GM18909 (cell line): ENCODE data around the gene MTHFSD.

Source experiments
- ATAC-seq: cut with Tn5 transposase; IDR thresholded peaks from one replicate; pipeline ENCODE4 v1.9.1; 2021; ENCODE audit warnings: mild to moderate bottlenecking; ENCODE audit not compliant: unreplicated experiment, poor library complexity

The MTHFSD gene

DNA sequence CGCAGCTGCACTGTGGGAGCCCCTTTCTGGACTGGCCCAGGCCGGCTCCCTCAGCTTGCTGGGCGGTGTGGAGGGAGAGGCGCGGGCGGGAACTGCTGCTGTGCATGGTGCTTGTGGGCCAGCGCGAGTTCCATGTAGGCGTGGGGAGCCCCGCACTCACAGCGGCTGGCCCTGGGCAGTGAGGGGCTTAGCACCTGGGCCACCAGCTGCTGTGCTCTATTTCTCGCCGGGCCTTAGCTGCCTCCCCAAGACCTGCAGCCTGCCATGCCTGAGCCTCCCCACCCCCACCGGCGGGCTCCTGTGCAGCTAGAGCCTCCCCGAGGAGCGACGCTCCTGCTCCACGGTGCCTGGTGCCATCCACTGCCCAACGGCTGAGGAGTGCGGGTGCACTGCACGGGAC is 1.7 kb downstream of the MTHFSD start:
- ATAC-seq = no peak

DNA sequence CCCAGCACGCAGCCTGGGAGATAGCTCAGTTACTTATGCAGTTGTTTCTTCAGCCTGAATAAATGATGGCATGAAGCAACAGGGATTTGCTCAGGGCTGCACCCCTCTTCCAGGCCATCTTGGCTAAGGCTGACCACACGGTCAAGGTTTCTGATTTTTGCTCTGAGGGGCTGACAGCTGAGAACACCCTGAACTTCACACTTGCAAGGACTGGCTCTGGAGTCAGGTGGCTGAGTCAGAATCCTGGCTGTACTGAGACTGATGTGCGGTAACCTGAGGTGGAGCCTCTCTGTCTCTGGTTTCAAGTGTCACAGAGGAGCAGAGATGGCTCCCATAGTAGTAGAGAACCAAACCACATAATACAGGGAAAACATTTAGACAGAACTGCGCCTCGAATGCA is 4.8 kb downstream of the MTHFSD start:
- ATAC-seq = no peak

DNA sequence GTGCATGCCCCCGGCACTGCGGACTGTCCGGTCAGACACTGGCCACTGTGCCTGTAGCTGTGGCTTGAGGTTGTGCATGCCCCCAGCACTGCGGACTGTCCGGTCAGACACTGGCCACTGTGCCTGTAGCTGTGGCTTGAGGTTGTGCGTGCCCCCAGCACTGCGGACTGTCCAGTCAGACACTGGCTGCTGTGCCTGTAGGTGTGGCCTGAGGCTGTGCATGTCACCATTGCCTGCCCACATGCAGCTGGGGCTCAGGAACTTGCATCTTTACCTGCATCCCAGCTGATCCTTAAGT is 5.2 kb downstream of the MTHFSD start:
- no peak for ATAC-seq

DNA sequence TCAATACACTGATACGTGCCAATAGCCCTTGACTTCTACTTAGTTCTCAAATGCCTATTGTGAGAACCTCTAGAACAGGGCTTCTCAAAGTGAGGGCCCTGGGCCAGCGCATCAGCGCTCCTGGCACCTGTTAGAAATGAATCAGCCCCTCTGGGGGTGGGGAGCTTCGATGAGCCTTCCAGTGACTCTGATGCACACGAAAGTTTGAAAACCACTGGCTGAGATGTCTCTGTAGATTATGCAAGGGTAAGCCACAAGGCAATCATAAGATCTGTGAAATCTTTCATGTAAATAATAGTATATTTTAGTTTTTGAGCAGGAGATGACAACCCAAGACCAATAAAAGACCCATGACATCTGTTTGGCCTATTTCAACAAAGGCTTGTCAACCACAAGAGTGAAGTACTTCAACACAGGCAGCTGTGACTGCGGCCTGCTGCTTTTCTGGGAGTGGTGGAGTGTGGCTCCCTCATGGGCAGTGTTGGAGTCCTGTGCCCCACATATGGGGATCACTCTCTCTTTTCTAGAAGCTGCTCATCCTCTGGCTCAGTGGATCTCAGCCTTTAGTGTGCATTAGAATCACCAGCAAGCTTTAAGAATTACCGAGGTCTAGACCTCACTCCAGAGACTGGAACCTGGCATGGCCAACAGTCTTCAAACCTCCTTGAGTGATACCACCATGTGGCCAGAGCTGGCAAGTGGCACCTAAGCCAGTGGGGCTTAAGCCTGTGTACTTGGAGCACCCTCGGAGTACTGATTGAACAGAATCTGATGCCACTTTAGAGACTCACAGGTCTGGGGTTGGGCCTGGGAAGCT is 5.8 kb downstream of the MTHFSD start:
- no peak for ATAC-seq

DNA sequence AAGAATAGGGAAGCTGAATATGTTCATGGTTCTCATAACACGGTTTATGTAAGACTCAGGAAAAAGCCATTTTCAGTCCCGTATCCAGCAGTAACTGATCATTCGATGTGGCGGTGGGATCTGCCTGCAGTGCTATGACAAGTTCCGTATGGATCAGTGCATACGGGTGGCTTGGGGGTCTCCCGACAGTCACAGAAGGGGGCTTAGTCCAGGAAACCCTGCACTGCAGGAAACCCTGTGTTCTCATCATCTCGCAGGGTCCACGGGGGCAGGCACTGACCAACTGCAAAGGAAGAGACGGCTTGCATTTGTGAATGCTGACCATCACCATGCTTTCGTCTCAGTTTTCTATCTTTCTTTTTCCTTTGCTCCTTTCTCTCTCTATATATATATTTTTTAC is 7.7 kb downstream of the MTHFSD start:
- no peak for ATAC-seq

DNA sequence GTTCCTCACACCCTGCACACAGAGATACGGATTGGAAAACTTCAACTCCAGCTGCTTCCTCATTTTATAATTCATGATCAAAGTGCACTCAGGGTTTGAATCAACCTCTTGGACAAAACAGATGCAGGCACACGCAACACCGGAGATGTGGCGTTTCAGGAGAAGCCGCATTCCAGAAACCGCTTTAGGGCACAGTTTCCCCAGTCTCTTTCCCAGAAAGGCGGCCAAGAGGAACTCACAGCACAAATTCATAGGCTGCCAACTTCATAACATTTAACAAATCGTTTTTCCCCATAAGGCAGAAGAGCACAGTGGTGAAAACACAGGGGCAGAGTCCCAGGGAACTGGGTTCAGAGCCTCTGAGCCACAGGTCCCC is 8.4 kb downstream of the MTHFSD start:
- ATAC-seq = no peak

DNA sequence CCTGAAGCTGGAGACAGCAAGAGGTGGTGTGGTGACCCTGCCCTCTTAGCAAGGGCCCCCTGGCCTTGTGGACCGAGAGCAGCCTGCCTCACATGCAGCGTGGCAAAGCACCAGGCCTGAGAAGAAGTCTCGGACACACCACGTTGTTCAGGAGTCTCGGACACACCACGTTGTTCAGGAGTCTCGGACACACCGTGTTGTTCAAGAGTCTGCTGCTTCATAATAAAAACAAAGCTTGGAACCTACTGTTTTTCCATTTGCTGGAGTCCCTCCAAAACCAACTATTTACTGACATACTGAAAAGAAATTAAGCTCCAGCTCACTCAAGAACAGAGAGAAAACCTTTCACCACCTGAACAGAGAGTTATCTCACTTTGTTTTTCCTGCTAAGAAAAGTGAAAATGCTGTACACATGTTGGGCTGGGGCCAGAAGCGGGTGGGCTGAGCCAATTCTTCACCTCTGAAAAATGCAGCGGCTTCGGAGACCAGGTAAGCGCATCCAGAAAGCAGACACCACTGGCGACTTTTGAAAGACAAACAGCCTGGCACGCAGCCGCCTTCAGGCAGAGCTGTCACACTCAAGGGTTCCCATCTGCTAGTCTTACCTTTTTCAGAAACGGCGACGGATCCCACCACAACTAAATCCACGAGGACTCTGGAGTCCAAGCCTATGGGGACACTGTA is 8.9 kb downstream of the MTHFSD start:
- ATAC-seq = no peak

DNA sequence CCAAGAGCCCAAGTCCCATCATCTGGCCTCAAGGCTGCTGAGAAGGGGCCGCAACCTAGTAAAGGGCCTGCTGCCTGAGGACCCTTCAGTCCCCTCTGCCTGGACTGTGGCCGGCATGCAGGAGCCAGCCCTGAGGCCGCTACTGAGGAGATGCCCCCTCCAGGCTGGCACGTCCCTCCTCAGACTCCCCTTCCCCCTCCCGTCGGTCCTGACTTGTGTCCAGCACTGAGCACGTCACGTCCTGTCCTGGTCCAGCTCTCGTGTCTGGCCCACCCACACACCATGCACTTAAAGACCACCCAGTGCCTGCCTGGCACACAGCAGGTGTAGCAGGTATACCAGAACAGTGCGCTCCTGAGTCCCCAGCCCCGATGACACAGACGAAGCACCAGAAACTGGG is 9.6 kb downstream of the MTHFSD start:
- no peak for ATAC-seq

DNA sequence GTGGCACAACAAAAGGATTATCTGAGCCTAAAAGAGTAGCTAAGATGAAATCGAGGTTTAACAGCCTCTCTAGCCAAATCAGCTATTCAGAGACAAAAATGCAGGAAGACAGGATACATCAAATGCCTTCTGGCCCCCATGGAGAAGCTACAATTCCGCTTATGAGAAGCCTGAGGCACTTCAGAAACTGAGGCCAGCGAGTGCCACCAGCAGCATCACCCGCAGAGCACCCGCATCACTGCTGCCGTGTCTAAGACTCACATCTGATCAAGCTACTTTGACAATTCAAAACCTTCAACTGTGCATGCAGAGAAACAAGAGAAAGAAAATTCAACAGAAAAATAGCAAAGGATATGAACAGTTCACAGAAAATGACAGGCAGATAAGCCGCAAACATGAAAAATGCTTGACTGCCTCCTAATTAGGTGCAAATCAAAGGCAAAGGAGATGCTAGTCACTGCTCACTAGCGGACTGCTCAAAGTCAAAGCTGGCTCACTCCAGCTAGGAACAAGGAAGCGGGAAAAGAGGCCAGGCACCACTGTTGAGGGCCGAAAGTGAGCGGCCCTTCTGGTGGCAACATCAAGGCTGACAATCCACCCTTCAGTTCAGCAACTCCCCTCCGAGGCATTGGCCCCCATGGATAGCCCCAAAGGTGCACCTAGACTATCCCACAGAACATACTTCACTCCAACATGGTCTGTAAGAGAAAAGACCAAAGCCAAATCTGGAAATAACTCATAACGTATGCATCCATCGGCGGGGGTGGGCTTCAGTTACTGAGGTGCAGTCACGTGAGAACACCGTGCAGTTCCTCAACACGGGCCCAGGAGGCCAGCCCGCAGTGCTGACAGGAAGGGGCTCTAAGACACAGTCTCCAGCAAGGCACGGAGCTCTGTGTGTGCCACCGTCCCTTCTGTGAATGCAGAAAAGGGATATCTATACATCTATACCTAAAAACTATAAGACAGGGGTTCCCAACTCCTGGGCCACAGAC is 12.0 kb downstream of the MTHFSD start:
- ATAC-seq = no peak

DNA sequence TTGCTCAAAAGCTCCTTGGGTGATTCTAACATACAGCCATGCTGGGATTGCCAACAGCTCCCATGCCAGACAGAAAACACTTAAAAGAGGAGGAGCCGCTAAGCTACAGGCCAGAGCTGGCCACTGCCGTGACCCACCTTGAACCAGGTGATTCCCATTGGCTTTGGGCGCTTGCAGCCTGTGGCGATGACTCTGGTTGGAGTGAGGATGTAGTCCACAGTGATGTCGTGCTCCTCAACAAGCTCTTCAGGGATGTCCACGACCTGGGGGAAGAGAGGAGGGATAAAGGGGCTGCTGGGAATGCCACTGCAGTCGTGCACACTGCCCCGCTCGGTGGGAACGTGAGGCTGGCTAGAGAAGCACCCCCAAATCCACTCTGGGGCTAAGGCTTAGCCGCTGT is 13.5 kb downstream of the MTHFSD start:
- no peak for ATAC-seq

DNA sequence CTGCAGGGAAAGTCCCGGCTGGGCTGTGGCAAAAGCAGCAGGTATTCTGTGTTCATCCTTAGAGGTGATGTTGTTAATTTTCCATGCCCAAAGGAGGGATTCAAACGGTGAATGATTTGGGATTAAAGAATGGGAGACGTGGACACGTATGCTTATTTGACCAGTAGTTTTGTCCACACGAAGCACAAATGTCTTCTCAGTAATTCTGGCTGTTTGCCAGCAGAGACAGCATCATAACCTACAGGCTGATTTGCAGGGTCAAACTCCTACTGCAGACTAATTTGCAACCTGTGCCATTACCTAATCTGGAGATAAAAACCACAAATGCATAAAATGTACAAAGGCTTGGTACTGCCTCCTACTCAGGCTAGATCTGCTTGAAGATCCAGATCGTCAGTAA is 14.1 kb downstream of the MTHFSD start:
- ATAC-seq = no peak

DNA sequence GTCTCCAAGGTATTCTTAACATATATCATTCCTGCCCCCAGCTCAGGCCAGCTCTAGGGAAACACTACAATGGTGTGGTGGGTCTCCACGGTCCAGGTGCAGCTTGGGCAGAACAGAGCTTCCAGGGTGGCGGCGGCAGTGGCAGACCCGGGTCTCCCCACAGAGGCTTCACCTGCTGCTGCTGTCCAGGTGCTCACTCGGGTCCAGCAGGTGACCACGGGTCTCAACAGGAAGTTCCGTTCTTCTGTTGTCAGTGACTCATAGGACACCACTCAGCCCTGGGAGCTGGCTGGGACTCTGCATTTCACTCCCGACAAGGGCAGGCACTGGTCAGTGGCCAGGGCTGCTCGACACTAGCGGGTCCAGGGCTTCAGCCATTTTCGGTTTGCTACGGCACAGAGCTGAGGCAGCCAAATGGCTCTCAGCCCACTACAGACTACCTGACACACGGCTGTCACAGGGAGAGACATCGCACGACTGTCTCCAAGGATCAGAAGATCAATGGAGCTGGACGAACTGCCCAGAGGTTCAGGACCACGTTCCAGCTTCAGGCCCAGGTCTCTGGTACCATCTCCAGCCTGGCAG is 16.7 kb downstream of the MTHFSD start:
- no peak for ATAC-seq

DNA sequence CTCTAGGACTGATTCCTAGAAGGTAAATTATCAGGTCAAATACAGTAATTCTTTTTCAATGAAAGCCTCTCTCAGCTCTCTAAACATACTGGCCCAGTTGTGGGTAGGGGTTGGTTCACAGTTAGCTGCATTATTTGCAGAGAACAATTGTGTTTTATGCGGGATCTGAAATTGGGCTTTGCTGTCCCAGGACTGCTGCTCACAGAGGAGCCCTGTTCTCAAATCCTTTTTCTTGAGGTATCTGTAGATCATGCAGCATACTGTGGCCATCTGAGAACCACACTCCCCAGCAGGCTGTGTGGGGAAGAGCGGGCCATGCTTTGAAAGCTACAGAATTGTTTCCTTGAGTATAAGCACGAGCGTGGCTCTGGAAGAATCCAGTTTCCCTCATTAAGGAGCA is 17.5 kb downstream of the MTHFSD start:
- ATAC-seq = no peak

DNA sequence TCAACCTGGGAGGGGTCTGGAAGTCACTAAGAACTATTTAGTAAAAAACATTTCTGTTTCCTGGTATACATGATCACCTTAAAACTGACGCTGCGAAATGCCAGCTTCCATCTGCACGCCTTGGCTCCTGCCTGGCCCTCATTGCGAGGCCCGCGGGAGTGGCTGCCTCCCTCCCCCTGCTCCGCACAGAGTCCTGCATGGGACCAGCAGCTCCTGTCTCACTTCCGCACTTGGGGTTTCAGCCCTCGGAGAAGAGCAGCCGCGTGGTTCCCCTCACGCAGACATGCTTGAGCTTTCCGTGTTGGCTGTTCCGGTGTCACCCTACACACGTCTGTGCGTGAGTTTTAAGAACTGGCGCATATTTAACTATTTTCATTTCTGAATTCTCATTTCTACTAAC is 18.4 kb downstream of the MTHFSD start:
- ATAC-seq = no peak

DNA sequence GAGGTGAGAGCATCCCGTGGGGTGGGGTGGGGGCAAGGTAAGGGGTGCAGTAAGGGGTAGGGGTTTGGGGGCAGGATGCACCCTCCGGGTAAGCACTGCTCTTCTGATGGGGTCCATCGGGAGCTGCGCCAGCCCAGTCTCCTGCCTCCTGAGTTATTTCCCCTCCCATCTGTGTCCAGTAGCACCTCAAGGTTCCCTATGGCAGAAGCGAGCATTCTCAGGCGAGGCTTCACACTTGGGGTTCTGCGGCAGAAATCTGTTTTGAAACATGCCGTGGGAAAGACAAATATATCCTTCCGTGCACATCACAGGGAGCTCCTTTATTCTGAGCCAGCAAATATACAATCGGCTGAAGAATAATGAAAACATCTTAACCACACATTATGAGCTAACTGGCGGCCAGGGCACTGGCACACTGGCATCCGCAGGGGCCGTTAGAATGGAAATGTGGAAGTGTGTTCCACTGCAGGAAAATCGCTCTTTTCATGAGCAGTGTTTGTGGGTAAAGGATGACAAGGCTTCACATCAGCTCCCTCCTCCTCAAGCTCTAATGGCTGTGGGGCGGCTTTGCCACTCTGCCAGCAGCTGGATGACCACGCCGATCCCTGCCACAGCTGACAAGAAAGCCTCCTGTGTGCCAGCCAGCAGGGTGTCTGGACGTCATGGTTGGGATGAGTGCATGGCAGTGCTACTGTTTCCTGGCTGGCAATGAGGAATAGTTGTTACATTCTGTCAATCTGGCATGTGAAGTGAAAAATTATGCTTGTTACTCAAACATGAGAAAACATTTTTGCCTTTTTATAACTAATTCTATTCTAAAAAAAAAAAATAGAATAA is 20.0 kb downstream of the MTHFSD start:
- no peak for ATAC-seq

DNA sequence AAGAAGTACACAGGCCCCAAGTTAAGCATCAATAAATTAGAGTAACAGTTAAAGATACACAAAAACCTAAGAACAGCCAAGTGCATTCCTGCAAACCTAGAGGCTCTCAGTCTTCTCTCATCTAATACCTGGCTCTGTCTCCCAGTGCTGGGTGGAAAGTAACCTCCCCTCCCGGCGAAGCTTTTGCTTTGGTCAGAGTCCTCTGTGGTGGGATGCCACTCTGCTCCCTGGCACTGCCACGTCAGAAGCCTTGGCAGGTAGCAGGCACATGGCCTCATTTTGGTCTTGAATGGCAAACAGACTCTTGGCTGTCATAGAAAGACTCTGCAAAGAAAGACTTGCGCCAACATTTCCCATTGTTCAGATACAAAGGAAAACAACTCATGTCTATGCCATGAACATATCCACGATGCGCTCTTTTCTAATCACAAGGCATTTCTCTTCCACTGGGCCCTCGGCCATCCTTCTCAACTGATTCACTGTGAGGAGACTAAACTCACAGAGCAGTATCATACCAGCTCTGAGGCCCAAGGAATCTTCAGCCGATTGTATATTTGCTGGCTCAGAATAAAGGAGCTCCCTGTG is 21.2 kb downstream of the MTHFSD start:
- no peak for ATAC-seq

DNA sequence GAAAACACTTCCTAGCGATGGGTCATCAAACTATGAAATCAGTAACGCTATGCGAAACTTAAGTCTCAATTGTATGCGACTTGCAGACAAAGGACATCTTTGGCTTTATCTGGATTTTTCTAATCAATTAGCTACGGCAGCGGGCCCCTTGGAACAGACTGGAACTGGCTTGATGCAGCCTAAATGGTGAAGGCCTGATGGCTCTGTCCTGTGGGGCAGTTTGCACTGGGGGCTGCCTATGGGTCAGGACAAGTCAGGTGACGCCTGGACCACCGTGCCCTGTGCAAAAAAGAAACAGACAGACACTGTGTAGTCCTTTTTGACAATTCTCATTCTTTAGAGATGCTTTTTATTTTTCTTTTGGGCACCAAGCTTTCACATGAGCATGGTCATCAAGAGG is 22.0 kb downstream of the MTHFSD start:
- ATAC-seq = no peak

DNA sequence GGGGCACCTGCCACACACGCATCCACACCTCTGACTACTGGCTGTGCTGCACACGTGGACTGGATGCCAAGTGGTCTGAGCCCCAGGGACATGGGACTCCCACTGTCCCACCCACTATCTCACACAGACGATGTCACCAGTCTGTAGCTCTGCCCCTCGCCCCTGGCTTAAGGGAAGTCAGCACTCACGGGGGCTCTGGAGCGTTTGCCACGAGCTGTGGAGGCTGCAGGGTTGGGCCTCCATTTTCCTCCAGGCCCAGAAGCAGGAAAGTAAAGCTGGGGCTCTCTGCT is 22.6 kb downstream of the MTHFSD start:
- no peak for ATAC-seq

DNA sequence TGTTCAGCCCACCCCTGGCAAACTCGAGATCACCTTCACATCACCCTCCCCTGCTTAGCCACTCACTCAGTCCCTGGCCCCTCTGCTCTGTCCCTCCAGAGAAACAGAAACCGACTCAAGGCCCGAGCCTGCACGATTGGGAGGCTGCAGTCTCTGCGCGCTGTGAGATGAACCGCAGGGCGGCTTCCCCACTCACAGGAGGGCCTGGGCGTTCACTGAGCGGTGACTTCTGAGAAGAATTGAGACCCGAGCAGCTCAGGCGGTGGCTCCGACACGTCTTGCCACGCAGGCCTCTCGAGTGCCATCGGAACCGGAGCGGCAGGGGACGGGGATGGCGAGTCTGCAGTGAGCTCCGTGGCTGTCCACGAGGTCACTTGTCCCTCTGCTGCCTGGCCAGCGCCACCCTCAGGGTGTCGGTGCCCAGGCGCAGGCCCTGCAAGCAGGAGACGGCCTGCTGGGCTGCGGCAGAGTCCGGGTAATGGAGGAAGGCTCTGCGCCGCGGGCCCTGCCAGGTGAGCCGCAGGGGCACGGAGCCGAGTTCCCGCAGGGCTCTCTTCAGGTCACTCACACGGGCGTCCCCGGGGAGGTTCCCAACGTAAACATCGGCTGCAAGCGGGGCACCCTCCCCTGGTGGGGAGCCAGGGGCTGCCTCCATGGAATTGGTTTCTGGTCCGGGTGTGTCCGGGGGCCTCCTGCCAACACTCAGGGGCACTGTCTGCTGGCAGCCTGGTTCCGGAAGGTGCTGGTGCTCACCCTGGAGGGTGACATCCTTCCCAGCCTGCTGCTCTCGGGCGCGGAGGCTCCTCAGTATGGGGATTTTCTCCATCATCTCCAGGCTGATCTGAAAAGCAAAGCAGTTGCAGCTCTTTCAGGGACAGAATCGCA is 23.2 kb downstream of the MTHFSD start:
- ATAC-seq = no peak
